ENCODE measurements around the gene ZNRF3. TPM values are rescaled to one million over a fixed set of nuclear protein-coding genes. Genes with fewer than 3 reads are reported as not detected.
"Not testable (repeated sequence)": the region's sequence is repeated elsewhere in the genome, so short reads cannot be mapped to it uniquely, and the experiment has no call there.

The ZNRF3 gene
- polyA plus RNA-seq, 6 donors from 2014 or later = 0.09 to 0.23 (median 0.17) TPM; not detected in 2

- no peak for DNase-seq
- Mint-ChIP-seq H3K4me1 (no peaks in the 10 kb centered on the region), H3K9me3 (no peaks in the 10 kb centered on the region), H3K27ac (no peak overlapping the region), H3K36me3 (no peaks in the 10 kb centered on the region), H3K27me3 (peaks cover 14 to 42% (median 27%) of the 10 kb centered on the region in 3 donors), H3K4me3 (no peak overlapping the region)
- no peak for ATAC-seq (ENCODE audit: low read depth in 2 of 2)
These were observed 198.3 kb downstream of the ZNRF3 start for GRCh38 chr22:29081517-29082236.

DNA sequence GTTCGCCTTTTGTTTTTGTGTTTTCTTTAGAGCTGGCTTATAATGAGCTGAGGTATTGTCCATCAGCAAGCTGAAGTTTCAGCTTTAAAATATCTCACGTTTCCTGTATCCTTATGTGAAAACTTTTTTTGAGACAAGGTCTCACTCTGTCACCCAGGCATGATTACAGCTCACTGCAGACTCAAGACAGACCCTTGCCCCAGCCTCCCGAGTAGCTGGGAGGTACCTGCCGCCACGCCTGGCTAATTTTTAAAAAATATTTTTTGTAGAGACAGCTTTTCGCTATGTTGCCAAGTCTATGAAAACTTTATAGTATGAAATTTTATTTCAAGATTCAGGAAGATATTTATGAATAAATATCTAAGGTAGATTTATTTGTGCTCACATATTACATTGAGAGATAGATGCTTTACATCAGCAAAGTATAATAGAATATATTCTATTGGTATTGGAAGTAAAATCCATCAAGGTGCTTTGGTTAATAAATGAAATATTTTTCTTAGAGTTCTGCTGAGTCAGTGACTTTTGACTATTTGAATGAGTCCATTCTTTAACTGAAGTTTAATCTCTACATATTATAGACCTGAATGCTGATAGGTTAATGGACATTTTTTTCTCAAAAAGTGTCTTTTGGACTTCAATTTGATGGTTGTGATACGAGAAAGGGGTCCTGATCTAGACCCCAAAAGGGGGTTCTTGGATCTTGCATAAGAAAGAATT lies 199.6 kb downstream of the ZNRF3 start:
- H3K4me3 Mint-ChIP-seq = no peak overlapping the region
- no peaks in the 10 kb centered on the region for H3K9me3 Mint-ChIP-seq
- DNase-seq (no peak), ATAC-seq (ENCODE audit: low read depth in 2 of 2) (no peak)
- H3K27me3 Mint-ChIP-seq = peaks cover 16 to 39% (median 27%) of the 10 kb centered on the region in 3 donors
- no peaks in the 10 kb centered on the region for H3K36me3 Mint-ChIP-seq
- peak overlapping the region in 1 of 6 donors; percentile 85 for H3K27ac Mint-ChIP-seq
- H3K4me1 Mint-ChIP-seq = no peaks in the 10 kb centered on the region

DNA sequence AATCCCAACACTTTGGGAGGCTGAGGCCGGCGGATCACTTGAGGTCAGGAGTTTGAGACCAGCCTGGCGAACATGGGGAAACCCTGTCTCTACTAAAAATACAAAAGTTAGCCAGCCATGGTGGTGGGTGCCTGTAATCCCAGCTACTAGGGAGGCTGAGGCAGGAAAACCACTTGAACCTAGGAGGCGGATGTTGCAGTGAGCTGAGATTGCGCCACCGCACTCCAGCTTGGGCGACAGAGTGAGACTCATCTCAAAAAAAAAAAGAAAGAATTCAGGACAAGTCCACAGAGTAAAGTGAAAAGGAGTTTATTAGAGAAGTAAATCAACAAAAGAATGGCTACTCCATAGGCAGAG lies 200.2 kb downstream of the ZNRF3 start:
- Mint-ChIP-seq H3K27me3 (peaks cover 19 to 34% (median 22%) of the 10 kb centered on the region in 3 donors), H3K27ac (peak overlapping the region in 1 of 6 donors; percentile 85)
- ATAC-seq (ENCODE audit: low read depth in 2 of 2); H3K36me3 Mint-ChIP-seq; H3K4me3 Mint-ChIP-seq; DNase-seq; H3K4me1 Mint-ChIP-seq; H3K9me3 Mint-ChIP-seq: not testable (repeated sequence)

DNA sequence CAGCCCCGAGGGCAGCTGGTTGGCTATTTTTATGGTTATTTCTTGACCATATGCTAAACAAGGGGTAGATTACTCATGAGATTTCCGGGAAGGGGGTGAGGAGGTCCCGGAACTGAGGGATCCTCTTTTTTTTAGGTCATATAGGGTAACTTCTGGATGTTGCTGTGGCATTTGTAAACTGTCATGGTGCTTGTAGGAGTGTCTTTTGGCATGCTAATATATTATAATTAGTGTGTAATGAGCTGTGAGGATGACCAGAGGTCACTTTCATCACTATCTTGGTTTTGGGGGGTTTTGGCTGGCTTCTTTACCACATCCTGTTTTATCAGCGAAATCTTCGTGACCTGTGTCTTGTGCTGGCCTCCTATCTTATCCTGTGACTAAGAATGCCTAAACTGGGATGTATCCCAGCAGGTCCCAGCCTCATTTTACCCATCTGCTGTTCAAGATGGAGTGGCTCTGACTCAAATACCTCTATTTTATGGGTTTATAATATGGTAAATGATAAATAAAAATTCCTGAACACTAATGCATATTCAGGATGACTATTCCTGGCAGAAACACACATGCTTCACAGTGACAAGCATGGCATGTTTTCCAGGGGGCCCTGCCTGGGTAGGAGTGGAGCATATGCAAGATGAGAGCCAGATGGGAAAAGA lies 200.7 kb downstream of the ZNRF3 start:
- Mint-ChIP-seq H3K4me3 (no peak overlapping the region), H3K36me3 (no peaks in the 10 kb centered on the region), H3K27ac (peak overlapping the region in 1 of 6 donors; percentile 85), H3K9me3 (no peaks in the 10 kb centered on the region), H3K27me3 (peaks cover 19 to 31% (median 22%) of the 10 kb centered on the region in 3 donors), H3K4me1 (no peaks in the 10 kb centered on the region)
- ATAC-seq (ENCODE audit: low read depth in 2 of 2) (no peak), DNase-seq (no peak)

DNA sequence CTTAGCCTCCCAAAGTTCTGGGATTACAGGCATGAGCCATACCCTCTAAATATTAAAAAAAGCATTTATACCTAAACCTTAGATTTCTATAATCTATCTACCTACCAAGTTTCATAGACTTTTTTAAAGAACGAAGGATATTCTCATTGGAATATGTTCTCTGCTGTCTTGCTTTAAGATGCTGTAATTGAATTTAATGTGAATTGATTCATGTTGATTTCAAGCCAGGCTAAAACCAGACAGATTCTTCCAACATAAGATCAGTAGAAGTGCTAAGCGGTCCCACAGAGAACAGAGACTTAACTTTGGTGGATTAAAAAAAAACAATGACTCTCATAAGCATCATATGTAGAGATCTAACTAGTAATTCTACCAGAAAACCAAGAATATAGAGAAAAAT lies 203.6 kb downstream of the ZNRF3 start:
- Mint-ChIP-seq H3K4me3 (no peak overlapping the region), H3K27ac (no peak overlapping the region), H3K36me3 (no peaks in the 10 kb centered on the region), H3K27me3 (peaks cover 27 to 39% (median 34%) of the 10 kb centered on the region in 3 donors), H3K4me1 (no peaks in the 10 kb centered on the region), H3K9me3 (no peaks in the 10 kb centered on the region)
- no peak for DNase-seq
- no peak for ATAC-seq (ENCODE audit: low read depth in 2 of 2)

- no peaks in the 10 kb centered on the region for H3K4me1 Mint-ChIP-seq
- DNase-seq = no peak
- peaks cover 32 to 41% (median 38%) of the 10 kb centered on the region in 3 donors for H3K27me3 Mint-ChIP-seq
- no peak for ATAC-seq (ENCODE audit: low read depth in 2 of 2)
- H3K4me3 Mint-ChIP-seq = peak overlapping the region in 1 of 8 donors; percentile 54
- no peaks in the 10 kb centered on the region for H3K36me3 Mint-ChIP-seq
- no peaks in the 10 kb centered on the region for H3K9me3 Mint-ChIP-seq
- no peak overlapping the region for H3K27ac Mint-ChIP-seq
These were observed 205.4 kb downstream of the ZNRF3 start for GRCh38 chr22:29088809-29089208.

- no peak for ATAC-seq (ENCODE audit: low read depth in 2 of 2)
- H3K9me3 Mint-ChIP-seq = no peaks in the 10 kb centered on the region
- no peak overlapping the region for H3K27ac Mint-ChIP-seq
These were observed 206.1 kb downstream of the ZNRF3 start for GRCh38 chr22:29089507-29089906.

DNA sequence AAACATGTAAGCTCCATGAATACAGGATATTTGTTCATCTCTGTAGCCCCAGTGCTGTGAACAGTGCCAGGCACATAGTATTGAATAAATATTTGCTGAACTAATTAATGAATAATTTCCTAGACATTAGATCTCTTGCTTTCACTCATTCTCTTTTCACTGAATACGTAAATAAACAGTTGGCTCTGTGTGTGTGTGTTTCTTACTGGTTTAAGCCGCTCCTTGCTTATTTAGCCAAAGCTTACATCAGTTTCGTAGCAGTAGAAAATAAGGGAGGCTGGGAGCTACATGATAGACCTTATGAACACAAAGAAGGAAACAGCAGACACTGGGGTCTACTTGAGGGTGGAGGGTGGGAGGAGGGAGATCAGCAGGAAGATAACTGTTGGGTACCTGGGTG lies 206.7 kb downstream of the ZNRF3 start:
- H3K27me3 Mint-ChIP-seq = peaks cover 32 to 44% (median 42%) of the 10 kb centered on the region in 3 donors
- no peak overlapping the region for H3K4me3 Mint-ChIP-seq
- H3K4me1 Mint-ChIP-seq = no peaks in the 10 kb centered on the region
- H3K36me3 Mint-ChIP-seq = no peaks in the 10 kb centered on the region
- no peak for DNase-seq
- no peak for ATAC-seq (ENCODE audit: low read depth in 2 of 2)
- H3K9me3 Mint-ChIP-seq = no peaks in the 10 kb centered on the region
- no peak overlapping the region for H3K27ac Mint-ChIP-seq

More at GRCh38 chr22:29089507-29089906, 206.1 kb downstream of the ZNRF3 start:
- Mint-ChIP-seq H3K4me3 (no peak overlapping the region), H3K27me3 (peaks cover 32 to 44% (median 42%) of the 10 kb centered on the region in 3 donors), H3K36me3 (no peaks in the 10 kb centered on the region), H3K4me1 (no peaks in the 10 kb centered on the region)
- no peak for DNase-seq

DNA sequence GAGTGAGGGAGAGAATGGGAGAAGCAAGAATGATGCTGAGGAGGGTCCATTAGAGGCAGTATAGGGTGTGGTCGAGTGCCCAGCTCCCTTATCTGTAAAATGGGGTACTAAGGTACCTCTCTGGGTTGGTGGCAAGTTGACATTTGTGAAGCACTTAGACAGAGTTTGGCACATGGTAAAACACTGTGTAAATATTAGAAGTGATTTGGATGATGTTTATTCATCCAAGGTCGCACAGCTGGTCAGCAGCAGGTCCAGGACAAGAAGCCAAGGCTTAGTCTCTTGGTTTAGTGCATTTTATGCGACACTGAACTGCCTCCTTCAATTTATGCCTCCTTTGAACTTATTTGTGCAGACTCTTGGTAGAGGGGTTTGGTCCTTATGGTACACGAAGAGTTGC lies 208.9 kb downstream of the ZNRF3 start:
- no peak for DNase-seq
- Mint-ChIP-seq H3K9me3 (no peaks in the 10 kb centered on the region), H3K27ac (no peak overlapping the region), H3K4me3 (no peak overlapping the region), H3K4me1 (no peaks in the 10 kb centered on the region), H3K27me3 (peaks cover 23 to 46% (median 42%) of the 10 kb centered on the region in 3 donors), H3K36me3 (no peaks in the 10 kb centered on the region)
- ATAC-seq (ENCODE audit: low read depth in 2 of 2) = no peak

GRCh38 chr22:29093030-29093429 lies 209.7 kb downstream of the ZNRF3 start:
- Mint-ChIP-seq H3K36me3 (no peaks in the 10 kb centered on the region), H3K27me3 (peaks cover 20 to 46% (median 42%) of the 10 kb centered on the region in 3 donors), H3K9me3 (no peaks in the 10 kb centered on the region), H3K4me3 (no peak overlapping the region), H3K4me1 (no peaks in the 10 kb centered on the region), H3K27ac (no peak overlapping the region)
- ATAC-seq (ENCODE audit: low read depth in 2 of 2) = no peak
- no peak for DNase-seq

DNA sequence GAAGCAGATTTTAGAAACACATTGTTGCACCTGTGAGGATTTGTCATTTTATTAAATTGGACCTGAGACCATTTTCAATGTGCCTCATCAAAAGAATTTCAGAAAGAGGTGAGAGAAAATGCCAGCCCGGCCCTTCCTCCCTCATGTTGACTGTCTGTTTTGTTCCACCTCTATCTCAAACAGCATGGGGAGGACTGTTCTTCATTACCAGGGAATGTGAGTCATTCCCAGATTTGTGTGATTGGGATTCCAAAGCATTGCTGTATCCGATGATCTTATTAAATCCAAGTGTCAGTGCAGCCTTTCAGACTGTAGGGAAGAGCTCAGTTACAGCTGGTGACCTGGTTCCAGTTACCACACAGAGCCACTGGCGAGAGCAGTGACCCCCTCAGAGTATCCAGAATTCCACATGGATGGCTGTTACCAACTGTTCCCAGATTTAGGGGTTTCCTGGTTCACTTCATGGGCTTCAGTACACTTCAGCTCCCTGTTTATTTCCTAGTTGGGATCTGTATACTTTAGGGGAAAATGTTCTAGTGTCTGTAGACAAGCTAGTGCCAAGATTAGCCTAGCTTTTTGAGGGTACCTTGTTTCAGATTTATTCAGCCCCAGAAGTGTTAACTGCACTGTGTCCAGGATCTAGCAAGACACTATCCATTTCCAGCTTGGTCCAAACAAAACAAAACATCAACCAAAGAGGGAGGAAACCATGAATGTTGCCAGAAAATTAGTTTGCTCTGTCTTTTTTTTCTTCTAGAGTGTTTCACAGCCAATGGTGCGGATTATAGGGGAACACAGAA lies 210.3 kb downstream of the ZNRF3 start:
- Mint-ChIP-seq H3K4me1 (no peaks in the 10 kb centered on the region), H3K27ac (no peak overlapping the region), H3K27me3 (peaks cover 17 to 50% (median 41%) of the 10 kb centered on the region in 3 donors), H3K36me3 (no peaks in the 10 kb centered on the region), H3K9me3 (no peaks in the 10 kb centered on the region), H3K4me3 (no peak overlapping the region)
- DNase-seq (no peak), ATAC-seq (ENCODE audit: low read depth in 2 of 2) (no peak)

GRCh38 chr22:29095459-29095858 lies 212.1 kb downstream of the ZNRF3 start:
- ATAC-seq (ENCODE audit: low read depth in 2 of 2) = no peak
- no peak for DNase-seq
- Mint-ChIP-seq H3K27me3 (peaks cover 7 to 45% (median 24%) of the 10 kb centered on the region in 3 donors), H3K4me3 (no peak overlapping the region), H3K4me1 (no peaks in the 10 kb centered on the region), H3K9me3 (no peaks in the 10 kb centered on the region), H3K36me3 (no peaks in the 10 kb centered on the region), H3K27ac (no peak overlapping the region)

Measured in naive B cell (primary cell).